HG03064 (cell line): ENCODE results near the gene PERP.
A peak's percentile ranks its signal among the peaks of the same experiment; 100 is the strongest.
"Not testable (repeated sequence)": the region's sequence is repeated elsewhere in the genome, so short reads cannot be mapped to it uniquely, and the experiment has no call there.

Experiments used
- ATAC-seq: cut with Tn5 transposase; IDR thresholded peaks from one replicate; pipeline ENCODE4 v1.9.1; 2021; ENCODE audit warnings: low read depth; ENCODE audit not compliant: unreplicated experiment

PERP gene

DNA sequence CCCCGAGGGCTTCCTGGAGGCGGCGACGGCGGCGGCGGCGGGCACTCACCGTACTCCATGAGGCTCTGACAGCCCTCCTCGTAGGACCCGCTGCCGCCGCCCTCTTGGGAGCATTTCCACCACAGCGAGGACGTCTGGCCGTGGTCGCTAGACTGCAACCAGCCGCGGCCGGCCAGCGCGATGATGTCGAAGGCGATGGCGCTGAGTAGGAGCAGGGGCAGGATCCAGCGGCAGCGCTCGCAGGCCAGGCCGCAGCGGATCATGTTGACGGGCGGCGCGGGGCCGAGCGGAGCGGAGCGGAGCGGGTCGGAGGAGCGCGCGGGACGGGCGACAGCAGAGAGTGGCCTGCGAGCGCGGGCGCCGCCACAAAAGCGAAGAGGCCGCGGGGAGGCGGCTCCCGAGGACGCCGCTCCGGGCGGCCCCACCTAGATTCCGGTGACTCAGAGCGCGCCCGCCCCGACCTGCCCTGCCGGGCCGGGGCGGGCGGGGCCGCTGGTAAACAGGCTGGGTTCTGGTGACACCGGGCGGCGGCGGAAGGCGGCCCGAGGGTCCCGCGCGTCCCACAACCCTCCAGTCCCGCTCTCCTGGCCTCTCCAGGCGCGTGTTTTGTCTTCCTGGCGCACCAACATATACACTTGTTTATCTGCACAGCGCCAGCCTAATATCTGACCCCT lies at the start of gene PERP:
PERP (minus strand) TSS at position 342 of the 674 bp plus-strand sequence; CDS start at position 263, 79 bp downstream.
- peak; percentile 77 for ATAC-seq

DNA sequence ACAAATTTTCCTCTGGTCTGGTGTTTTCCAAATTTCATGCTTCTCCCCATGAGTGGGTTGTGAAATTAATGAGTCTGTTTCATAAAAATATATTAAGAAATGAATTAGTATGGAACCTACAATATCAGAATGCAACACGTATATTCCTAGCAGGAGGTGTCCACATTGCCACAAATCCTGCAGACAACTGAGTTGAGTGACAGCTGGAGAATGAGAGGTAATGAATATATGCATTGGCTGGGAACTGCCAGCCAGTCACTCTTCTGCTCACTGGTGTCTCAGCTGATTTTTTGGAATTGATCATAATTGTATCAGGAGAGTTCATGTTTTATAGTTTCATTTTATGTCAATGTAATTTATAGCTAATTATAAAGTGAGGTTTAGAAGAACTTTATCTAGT lies 48.2 kb upstream of the PERP start:
- no peak for ATAC-seq

DNA sequence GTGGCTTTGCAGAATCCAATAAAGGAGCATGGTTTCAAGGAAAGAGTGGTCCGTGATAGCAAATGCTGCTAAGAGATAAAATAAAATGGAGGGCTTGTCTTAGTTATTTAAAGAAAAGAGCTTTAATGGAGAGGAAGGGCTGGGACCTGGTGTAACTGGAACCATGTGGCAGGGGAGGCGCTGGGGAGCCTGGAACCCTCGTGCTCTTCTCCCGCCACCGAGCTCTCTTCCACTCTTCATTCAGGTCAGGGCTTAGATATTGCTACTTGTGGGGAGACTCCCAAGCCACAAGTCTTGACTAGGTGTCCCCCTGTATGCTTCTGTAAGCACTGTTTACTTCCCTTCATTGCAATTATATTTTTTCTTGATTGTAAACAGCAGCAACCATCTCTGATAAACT lies 39.3 kb upstream of the PERP start:
- no peak for ATAC-seq

DNA sequence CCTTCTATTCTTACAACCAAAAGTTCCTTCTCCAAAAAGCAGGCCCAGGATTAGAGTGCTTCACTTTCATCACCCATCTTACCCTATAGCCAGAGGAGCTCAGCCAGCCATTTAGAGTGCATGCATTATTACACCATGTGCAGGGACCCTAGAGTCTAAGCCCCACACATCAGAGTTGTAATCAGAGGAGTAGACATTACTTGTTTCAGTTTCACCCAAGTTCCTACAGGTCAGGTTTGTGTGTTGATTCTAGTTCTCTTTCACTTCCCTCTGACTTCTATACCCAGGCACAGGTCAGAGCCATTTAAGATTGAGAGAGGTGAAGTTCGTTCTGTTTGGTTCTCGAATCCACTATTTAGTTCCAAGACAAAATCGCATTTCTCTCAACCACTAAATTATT lies 38.2 kb upstream of the PERP start:
- no peak for ATAC-seq

DNA sequence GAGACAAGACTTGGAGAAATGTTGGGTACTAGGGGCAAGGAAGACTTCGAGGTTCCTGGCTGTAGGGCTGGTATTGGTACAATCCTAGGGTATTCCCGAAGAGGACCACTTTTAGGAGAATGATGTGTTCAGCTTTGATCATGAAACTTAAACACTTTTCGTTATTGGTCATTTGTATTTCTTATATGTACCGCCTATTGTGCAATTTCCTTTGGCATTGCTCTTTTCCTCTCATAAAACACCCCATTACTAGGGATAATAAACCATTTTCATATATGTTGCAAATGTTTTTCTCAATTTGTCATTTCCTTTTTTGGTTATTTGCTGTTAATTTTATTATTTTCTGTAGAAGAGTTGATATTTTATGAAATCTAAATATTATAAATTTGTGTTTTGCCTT lies 35.6 kb upstream of the PERP start:
- ATAC-seq = no peak

DNA sequence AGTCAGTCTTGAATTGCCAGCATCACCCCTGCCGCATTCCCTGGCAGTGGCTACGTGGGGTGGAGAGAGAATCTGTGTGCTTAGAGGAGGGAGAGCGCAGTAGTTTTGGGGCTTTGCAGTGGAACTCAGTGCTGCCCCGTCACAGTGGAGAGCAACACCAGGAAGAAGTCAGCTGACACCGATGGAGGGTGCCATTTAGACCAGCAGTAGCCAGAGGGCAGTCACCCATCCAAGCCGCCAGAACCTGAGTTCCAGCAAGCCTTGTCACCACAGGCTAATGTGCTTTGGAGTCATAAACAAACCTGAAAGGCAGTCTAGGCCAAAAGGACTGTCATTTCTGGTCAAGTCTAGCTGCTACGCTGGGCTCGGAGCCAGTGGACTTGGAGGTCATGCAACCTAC lies 22.0 kb upstream of the PERP start:
- no peak for ATAC-seq

DNA sequence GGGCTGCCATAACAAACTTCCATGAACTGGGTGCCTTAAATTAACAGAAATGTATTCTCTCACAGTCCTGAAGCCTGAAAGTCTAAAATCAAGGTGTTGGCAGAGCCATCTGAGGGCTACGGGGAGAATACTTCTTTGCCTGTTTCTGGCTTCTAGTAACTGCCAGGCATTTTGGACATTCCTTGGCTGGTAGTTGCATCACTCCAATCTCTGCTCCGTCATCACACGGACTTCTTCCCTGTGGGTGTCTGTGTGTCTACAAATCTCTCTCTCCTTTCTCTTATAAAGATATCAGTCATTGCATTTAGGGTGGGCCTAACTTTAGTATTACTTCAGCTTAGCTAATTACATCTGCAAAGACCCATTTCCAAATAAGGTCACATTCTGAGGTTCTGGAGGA lies 20.9 kb upstream of the PERP start:
- no peak for ATAC-seq

DNA sequence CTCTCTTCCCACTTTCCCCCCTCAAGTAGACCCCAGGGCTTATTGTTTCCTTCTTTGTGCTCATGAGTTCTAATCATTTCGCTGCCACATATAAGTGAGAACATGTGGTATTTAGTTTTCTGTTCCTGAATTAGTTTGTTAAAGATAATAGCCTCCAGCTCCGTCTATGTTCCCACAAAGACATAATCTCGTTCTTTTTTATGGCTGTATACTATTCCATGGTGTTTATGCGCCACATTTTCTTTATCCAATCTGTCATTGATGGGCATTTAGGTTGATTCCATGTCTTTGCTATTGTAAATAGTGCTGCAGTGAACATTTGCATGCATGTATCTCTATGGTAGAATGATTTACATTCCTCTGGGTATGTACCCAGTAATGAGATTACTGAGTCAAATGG lies 16.9 kb upstream of the PERP start:
- ATAC-seq = no peak

DNA sequence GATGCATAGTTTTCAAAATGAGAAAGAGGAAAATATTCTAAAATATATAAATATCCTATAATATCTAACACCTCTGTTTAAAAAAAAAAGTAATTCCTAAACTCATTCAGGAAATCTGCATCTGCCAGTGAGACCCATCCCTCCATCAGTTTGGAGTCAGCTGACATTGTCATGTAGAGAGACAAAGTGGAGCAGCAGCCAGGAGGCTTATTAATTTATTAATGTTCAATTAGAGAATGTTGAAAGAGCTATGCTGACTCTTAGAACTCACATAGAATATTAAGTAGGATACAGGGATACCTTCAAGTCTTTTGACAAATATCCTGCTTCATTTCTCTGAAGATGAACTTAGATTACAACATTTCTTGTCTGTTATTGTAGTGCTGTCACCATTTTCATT lies 12.8 kb upstream of the PERP start:
- no peak for ATAC-seq

DNA sequence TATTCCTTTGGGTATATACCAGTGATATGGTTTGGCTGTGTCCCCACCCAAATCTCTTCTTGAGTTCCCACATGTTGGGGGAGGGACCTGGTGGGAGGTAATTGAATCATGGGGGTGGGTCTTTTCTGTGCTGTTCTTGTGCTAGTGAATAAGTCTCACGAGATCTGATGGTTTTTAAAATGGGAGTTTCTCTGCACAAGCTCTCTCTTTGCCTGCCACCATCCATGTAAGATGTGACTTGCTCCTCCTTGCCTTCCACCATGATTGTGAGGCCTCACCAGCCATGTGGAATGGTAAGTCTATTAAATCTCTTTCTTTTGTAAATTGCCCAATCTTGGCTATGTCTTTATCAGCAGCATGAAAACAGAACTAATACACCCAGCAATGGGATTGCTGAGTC lies 12.0 kb upstream of the PERP start:
- ATAC-seq = not testable (repeated sequence)

DNA sequence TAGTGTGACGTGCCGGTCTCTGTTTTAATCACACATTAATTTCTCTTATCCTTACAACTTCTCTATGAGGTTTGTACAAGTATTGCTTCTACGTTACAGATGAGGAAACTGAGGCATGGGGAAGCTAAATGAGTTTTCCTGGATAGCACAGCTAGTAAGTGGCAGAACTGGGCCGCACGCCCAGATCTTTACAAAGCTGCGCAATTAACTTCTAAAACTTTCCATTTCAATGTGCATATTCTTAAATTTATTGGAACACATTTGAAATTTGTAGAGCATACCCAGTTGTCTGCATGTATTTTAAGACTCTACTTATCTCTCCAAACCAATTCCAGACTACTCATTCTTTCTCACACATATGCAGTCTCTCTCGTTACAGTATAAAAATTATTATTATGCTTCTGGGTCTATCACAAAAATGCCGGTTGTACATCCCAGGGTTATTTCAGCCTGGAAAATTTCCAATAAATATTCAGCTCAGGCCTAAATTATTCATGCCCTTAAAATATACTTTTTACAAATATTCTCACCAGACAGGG lies 10.2 kb upstream of the PERP start:
- ATAC-seq = no peak

DNA sequence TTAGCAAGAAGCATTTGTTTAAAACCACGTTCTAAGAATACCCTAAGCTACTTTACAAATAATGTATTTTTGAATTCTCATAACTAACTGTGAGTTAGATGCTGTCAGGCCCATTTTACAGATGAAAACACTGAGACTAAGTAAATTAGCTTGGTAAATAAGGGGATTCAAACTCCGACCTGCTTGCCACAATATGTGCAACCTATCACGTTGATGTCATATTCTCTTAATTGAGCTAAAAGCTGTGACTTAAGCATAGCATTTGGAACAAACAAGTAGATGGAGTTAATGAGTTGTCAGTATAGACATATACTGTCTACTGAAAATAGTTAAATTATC lies 9.4 kb upstream of the PERP start:
- no peak for ATAC-seq

DNA sequence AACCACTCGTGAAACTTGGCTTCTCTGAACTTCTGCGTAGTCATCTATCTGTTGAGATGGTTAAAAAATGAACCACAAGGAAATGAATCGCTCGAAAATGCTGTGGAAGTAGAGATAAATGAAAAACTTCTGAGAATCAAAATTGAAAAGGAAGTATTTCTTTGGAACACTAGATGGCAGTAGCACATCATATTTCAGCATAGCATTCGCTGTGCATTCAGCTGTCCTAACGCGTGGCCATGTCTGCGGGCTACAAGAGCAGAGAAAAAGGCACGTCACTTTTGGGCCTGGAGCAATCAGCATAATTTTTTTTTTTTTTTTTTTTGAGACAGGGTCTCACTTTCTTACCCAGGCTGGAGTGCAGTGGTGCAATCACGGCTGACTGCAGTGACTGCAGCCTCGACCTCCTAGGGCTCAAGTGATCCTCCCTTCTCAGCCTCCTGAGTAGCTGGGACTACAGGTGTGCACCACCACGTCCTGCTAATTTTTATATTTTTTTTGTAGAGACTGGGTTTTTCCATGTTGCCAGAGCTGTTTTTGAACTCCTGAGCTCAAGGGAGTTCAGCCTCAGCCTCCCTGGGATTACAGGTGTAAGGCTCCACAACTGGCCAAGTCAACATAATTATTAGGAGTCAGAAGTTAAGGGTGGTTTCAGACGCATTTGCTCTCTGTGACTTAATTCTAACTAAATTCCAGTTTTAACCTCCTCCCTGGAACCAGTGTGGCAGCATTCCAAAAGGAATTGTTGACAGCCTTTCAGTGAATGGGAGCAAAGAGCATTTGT lies 8.8 kb upstream of the PERP start:
- no peak for ATAC-seq

DNA sequence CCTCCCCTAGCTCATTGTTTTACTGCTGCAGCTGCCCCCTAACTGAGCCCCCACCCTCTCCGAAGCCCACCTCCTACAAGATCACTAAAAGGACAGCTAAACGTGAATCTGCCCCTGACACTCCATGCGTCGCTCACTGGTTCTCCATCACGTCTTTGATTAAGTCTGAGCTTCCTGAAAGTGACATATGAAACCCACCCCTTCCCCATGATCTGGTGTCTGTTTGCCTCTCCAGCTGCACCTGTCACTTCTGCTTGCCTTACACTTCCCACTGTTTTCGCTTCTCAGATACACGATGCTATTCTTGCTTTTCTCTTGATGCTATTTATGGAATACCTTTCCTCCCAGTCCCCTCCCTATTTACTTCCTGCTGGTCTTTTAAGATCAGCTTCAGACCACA lies 8.0 kb upstream of the PERP start:
- ATAC-seq = no peak

DNA sequence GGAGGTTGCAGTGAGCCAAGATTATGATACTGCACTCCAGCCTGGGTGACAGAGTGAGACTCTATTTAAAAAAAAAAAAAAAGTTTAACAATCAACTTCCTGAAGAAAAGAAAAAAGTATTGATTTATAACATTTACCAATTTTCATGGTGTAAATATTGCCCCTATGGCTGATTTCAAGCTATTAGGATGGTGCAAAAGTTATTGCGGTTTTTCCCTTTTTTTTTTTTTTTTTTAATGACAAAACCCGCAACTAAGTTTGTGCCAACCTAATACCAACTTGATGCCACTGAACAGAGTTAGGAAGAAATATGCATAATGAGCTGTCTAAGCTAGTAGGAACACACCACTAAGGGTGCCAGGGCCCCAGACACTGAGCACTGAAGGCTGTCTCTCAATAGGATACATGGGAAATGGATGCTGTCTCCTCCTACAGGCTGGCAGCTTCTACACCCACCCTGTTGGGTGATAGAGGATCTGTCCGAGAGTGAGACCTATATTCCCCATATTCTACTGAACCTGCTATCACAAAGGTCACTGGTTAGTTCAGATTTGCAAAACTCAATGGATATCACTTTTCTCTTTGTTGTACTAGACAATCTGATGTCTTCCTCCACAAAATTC lies 6.5 kb upstream of the PERP start:
- ATAC-seq = no peak

DNA sequence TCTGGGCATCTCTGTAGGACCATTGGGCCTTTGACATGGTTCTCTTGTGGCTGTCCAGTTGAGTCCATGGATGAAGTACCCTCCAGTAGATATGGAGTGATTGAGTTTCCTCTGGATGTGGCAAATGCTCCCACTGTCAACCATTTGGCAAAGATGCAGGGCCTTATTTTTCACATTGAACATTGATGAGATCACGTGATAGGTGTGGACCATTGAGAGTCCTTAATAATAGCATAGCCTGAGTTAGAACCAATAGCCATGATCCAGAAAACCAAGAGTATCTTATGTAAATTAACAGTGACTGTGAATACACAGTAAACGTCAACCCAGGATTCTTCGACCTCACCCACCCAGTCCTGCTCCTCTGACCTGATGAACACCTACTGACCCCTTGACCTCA lies 3.0 kb upstream of the PERP start:
- no peak for ATAC-seq

DNA sequence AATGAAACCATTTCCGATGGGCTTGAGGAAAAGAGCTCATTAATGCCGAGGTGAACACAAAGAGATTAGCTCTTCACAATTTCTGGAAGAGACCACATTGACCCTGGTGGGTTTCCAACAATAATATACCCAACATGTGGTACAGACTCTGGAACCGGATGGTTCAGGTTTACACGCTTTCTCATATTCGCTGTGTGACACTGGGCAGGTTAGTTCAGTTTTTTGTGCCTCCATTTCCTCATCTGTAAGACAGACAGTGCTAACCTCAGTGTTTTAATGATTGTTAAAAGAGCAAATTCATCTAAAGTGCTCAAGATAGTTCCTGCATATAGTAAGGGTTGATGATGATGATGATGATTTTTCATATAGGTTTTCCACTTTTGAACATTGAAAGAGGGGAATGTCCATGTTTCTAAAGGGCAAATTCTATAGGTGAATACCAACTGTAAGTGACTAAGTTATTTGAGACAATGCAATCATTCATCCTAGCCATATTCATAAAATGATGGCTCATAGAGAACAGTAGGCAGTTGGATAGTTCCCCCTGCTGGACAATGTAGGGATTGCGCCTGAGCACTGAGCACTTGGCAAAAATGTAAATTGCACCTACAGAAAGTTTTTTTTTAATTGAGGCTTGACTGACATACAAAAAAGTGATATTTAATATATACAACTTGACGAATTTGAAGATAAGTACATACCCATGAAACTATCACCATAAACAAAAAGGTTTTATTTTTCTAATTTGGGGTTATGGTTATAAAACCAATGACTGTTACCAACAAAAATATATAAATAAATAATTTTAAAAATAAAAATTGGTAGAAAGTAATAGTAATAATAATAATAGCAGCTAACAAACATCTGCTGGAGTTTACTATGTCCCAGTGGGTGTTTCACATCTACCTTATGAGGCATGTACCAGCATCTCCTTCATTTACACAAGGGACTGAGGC lies 2.1 kb upstream of the PERP start:
- no peak for ATAC-seq

DNA sequence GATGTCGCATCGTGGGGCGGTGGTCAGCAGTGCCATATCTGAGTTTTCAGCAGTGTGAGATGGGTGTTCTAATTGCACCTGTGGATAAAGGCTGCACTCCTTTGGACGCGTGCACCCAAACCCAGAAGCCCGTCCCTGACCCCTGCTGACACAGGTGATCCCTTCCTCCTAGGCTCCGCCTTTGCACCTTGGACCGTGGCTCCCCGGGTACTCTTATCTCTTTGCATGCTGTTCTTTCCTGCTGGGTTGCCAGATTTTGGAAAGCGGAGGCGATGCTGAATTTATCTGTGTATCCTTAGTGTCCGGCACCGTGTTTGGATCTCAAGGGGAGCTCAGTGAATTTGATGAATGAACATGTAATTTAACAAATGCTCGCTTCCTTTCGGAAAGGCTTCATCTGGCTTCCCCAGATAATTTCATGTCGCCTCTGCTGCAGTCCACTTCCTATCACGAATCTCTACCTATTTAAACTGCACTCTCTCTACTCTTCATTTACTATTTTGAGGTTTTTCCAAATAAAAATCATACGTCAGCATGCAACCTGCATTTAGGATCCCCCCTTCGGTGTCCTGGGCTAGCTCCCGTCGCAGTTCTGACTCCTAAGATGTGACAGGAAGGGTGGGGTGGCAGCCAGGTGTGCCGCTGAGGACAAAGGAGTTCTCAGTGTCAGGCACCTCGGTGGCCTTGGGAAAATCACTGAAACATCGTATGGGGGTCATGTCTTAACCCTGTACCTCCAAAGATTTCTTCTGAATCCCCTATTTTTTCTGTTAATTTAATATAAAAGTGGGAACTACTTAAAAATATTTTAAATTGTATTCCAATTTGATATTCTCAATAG lies 753 bp upstream of the PERP start:
- ATAC-seq = no peak

DNA sequence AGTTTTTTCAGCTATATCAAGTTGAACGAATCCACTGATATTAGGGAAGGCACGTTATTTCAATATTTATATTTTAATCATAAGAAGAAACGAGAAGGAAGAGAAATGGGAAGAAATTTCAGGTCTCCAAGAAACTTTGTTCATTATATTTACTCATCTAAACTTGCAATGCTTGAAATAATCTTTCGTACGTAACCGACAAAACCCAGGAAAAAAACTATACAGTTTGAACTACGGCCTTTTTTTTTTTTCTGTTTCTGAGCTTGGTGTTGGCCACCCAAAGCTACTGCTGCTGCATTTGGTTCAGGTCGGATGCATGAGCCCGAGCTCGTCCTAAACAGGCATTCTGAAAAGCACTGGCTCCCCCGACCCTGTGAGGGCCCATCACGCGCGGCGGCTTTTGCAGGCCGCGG lies 548 bp downstream of the PERP start:
- ATAC-seq = no peak
